ENCODE measurements around the gene HIVEP3.

HIVEP3 gene

DNA sequence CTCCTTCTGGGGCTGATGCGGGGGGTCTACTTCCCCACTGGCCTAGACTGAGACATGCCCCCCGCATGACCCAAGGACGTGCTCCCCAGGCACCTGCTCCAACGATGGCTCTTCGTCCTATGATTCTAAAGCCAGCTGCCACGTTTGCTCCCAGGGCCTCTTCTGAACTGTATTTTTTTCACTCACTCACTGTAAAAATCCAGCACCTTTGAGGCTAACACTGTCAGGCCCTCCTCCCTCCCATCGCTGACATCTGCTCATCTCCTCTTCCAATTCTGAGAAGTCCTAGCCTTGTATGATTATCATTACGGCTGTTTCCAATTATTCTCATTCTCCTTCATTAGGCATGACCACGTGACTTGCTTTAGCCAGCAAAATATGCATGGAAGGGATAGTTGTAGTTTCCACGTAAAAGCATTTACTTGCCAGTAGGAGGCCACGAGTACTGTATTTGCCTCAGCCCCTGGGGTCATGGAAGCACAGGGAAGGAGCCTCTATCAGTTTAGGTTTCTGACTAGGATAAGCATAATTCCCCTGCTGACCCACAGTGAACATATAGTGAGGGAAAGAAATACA is 415.1 kb downstream of the HIVEP3 start:
- DNase-seq, result no peak

DNA sequence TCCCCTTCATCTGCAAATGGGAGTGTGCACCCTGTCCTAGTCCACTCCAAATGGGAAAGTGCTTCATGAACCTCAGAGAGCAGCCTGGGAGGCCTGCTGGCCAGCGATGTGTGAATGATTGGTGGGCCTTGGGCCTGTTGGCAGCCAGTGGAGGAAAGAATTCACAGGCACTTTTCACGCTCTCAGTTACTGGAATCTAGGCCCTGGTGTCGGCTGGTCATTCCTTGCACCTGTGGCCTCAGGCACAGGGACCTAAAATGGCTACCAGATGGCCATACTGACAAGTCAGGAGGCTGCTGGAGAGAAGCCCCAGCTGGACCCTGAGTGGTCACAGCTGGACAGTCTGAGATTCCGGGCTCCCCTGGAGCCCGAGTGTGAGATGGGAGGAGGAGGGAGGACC is 415.8 kb downstream of the HIVEP3 start:
- DNase-seq, result peak; percentile 71

DNA sequence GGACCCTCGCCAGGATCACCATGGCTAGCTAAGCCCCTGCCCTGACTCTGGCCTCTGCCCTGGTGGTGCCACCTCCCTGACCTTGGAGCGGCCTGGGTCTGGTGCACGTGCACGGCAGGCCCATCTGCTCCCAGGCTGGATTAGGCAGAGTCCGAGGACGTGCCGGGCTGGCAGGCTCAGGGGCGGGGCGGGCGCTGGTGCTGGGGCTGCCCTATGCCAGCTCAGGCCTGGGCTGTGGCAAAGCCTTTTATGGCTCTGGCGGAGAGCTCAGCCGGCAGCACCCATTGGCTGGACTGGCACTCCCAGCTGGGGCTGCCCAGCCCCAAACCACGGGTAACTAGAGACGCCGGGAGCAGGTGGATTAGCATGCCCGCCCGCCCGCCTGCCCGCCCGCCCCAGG is 417.1 kb downstream of the HIVEP3 start:
- peak; percentile 77 for DNase-seq

DNA sequence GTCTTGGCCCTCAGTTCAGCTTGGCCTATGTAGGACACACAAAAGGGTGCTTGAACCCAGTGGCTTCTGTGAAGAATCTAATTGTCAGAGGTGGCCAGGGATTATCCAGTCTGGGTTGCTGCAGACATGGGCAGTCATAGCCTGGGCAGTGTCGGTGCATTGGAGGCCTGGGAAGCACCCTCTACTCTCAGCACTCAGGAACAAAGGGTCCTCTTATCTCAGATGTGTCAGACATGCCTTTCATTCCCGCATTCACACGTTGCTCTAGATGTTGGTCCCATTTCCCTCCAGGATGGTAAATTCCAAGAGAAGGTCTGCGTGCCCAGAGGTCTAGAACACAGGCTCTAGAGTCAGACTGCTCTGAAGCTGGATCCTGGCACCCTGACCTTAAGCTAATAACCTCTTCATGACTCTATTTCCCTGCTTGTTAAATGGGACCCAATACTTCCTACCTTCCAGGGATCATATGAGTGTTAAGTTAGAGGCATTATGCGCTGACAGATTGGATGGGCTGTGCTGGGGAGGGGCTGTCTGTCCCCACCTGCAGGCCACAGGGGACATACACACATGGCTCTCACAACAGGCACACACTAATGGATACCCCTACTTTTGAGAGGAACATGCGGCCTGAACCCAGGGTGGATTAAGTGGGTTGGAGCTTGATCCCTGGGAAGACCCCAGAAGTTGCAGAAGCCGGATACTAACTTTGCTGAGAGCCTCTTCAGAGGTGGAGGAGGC is 417.8 kb downstream of the HIVEP3 start:
- no peak for DNase-seq

DNA sequence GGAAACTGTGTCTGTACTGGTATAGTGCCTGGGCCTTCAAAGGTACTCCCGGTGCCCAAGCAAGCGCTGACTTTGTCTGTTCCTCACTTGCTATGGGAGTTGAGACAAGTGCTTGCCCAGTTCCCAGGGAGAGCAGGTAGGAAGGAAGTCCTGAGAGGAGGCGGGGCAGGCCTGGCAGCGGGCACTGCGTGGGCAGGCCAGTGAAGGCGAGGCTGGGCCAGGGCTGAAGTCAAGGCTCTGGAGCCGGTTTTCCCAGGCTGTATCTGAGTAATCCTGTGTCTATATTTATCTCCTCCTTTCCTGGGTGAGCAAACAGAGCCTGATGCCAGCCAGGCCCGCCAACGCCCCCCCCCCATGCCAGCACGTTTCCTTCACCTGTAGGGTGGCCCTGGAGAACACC is 418.3 kb downstream of the HIVEP3 start:
- no peak for DNase-seq

DNA sequence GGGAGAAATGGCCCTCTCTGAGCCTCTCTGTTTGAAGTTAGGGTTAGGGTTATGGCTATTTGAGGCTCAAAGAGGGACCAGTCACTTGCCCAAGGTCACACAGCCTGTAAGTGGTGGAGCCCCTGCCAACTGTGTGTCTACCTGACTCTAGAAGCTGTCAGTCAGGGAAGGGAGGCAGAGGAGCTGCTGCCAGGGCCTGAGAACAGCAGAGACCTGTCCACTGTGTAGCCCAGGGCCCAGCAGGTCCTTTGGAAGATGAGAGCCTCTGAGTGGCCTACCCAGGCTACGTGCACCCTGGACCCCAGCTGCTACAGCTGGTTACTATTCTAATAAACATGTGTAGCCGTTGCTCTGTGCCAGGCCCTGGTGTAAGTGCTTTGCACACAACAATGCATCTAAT is 419.1 kb downstream of the HIVEP3 start:
- no peak for DNase-seq

DNA sequence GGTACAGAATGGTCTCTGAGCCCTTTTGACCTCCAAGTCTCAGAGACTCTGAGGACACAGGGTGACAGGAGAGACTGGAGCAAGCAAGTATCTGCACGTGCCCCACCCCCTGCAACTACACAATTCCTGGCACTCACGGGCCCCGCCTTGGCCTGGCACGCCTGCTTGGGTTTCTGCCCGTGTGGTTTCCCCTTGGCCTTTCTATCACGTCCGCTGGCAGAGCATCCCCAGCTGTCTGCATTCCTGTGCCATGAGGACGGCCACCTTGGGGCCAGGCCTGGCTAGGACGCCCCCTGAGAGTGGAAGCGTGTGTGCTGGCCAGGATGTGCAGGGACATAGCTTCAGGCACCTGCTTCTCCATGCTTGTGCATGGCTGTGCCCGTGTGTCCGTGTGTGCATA is 419.9 kb downstream of the HIVEP3 start:
- peak; percentile 77 for DNase-seq

DNA sequence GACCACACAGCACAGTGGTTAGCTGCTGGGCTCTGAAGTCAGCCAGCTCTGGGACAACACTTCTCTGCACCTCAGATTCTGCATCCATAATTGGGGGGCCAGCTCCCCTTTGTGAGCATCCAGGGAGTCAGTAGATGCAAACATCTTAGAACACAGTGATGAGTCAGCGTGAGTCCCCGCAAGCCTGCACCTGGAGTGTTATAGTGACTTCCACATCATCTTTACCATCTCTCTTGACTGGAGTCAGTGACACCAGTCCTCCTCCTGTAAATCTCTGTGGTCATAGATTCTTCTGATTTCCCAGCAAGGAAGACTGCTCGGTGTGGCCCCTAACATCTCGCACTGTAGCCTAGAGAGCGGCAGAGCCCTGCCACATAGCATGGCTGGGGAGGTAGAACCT is 420.3 kb downstream of the HIVEP3 start:
- DNase-seq, result no peak

DNA sequence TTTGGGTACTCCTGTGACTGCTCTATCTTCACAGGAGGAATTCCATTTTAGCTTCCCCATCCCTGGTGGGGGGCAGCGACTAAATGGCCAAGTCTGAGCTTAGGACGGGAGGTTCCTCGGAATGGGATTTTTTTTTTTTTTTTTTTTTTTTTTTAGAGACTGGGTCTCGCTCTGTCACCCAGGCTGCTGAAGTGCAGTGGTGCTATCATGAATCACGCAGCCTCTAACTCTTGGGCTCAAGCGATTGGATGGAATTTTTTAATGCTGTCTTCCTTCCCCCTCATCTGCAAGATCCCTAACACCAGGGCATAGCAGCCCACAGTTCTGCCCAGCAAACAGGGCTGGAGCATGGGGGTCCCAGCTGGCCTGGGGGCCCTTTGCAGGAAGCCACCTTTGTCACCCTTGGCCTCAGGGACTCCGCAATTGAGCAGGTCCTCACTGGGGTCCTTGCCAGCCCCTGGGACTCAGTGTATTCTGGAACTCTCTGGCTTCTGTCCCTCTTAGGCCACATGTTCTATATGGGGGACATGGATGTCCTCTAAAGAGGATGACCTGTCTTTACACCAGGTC is 421.2 kb downstream of the HIVEP3 start:
- no peak for DNase-seq

DNA sequence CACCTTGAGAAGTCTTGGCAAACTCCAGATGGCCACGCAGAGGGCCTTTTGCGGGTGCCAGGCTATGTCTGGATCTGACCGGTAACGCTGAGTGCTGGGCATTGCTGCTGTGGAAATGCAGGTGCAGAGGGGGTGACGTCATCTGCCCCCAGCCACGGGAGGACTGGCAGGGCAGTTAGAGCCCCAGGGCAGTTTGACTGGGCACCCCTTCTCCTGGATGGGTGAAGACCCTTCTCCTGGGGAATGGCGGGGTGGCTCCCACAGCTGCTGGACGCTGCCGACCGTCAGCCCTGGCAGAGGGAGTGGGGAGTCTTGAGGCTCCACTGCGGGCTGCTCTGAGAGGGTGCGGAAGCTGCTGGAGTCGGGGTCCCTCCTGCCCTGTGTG is 421.7 kb downstream of the HIVEP3 start:
- DNase-seq, result no peak

DNA sequence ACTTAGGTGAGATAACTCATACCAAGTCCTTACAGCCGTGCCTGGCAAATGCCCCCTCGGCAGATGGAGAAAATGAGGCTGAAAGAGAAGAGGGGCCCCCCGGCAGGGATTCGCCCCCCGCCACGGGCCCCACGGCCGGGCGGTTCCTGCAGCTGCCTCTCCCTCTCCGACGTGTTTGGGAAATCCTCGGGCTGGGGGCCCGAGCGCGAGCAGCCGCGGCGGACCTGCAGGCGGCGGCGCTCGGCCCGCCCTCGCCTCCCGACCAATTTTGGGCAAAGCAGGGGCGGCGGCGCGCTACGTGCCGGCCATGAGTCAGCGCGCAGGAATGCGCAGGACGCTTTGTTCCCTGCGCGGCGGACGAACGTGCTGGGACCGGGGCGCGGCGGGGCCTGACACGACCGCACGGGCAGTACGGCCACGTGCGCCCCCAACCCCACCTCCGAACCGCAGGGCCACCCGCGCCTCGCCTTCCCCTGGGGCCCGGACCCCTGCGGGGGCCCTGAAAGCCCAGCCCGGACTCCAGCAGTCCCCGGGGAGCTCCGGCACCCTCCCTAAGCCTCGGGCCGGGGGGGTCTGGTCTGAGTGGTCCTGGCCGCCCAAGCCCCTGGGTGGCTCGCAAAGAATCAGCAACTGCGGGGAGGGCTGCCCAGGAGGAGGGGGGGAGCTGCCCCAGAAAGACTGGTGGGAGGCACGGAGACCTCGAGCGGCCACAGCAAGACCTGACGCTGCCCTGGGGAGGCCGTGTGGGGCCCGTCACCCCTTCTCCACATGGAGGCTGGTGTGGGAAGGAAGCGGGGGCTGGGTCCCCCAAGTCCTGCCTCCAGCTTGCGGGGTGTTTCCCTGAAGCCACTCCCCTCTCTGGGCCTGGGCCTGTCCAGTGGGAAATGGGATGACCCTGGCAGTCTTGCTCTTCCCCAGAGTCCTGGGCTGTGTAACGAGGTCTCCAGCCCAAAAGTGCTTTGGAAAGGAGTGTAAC is 422.4 kb downstream of the HIVEP3 start:
- DNase-seq, result peak; percentile 90

DNA sequence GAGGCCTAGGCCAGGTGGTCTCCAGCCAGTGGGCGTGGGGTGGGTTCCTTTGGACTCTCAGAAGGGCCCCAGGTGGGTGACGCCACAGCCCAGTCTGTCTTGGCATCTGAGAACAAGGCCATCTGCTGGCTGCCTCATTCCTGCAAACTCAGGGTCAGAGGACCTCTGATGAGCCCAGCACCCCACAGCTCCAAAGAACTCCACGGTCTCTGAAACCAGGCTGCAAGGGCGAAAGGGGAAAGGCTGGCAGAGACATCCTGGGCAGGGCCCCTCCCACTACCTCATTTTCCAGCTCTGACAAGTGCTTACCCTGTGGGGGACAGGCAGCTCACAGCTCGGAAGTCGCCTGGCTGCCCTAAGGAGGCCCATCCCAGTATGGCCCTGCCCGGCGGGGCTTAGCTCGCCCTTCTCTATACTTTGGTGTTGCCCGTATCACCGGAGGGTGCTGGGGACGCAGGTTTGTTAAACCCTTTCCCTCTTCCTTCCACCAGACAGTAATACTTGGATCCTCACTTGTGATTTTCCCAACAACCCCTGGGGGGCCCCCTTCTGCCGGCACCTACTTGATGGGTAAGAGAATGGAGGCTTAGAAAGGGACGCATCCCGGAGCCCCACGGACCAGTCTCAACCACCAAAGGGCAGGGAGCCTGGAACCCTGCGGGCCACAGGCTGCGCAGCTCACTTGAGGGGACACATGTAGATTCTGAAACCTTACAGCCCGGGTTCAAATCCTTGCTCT is 423.3 kb downstream of the HIVEP3 start:
- no peak for DNase-seq

DNA sequence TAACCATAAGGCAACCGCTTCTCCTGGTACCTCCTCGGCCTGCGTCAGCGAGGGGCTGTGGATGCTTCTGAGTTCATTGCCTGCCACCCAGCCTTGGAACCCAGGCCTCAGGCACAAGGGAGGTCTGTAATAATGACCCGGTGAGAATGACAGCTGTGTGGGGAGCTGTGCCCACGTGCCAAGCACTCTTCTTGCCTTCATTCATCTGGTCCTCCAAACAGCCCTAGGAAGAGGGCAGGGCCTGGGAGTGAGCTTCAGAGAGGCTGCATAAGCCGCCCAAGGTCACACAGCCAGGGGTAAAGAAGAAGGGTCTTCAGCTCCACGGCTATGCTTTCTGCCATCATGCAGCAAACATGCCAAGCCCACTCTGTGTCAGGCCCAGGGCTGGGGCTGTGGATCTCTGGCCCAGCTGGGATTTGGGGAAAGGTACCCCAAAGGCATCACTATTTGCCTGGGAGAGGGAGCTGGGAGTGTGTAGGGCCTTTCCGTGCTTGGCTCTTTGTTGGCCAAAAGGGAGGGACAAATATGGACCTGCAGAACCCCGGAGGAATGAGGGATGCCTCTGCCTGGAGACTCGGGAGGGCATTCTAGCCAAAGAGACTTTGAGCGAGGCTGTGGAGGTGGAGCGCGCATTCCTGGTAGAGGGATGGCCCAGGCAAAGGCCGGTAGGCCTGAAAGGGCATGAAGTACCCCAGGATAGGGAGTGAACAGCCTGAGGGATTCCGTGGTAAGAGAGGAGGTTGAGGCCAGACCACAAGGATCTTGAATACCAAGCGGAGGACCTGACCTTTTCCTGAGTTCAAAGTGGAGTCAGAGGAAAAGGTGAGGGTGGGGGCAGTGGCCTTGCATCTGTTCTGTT is 424.1 kb downstream of the HIVEP3 start:
- DNase-seq, result no peak

DNA sequence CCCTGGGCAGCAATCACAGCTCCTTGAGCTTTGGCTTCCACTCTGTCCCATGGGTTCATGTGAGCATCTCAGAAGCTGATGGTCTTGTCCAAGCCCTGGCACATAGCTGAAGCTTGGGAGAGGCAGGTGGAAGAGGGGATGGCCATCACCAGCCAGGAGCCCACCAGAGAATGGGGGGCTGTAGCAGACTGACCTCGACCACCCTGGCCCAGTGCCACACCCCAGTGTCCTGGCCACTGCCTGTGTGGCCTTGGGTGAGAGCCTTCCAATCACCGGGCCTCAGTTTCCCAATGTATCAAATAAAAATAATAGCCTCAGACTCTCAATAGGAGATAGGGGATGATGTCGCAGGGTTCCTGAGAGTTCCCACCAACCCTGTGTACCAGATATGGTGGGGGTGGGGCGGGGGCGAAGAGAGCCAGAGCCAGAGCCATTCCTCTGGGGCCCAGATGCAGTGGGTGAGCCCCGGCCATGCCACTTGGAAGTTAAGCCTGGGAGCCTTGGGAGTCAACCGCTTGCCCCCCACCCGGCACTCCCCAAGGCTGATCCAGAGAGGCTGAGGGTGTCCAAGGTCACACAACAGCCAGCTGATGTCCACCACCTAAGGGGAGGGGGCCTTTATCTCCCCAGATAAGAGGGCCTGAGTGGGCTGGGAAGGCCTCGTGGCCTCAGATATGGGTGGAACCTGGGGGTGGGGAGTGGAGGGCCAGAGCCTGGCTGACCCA is 424.9 kb downstream of the HIVEP3 start:
- DNase-seq, result no peak

DNA sequence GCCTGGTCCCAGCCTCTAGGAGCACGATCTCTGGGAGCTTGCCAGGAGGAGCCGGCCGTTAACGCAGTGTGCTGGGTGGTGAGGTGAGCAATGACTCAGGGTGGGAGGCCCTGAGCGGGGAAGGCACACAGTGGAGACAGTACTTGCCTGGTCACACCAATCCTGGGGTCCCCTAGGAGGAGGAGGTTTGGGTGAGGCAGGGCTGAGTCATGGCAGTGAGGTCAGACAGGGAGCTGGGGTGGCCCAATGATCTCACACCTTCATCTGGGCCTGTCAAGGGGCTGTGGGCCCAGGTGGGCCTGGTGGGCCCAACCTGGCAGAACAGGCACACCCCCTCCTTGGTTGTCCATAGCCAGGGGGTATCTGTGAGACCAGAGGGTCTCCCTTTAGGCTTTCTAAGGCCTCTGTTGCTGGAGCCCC is 425.6 kb downstream of the HIVEP3 start:
- DNase-seq, result no peak

DNA sequence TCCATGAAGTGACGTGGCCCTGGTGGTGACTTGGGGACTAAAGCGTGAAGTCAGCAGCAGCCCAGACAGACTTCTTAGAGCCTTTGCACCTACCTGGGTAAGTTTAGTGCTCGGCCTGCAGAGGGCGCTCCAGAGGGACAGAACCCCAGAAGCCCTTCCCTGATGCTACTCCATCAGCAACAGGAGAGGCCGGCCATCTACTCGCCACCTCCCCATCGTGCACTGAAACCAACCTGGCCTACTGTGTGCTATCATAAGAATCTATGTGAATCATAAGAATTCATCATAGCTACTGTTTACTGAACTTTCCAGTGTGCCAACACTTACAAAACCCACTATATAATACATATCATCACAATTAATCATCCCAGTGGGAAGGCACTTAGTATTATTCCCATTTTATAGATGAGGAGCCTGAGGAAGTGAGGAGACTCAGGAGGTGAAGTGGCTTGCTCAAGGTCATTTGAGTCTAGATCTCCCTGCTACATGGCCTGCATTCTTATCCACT is 426.3 kb downstream of the HIVEP3 start:
- no peak for DNase-seq

DNA sequence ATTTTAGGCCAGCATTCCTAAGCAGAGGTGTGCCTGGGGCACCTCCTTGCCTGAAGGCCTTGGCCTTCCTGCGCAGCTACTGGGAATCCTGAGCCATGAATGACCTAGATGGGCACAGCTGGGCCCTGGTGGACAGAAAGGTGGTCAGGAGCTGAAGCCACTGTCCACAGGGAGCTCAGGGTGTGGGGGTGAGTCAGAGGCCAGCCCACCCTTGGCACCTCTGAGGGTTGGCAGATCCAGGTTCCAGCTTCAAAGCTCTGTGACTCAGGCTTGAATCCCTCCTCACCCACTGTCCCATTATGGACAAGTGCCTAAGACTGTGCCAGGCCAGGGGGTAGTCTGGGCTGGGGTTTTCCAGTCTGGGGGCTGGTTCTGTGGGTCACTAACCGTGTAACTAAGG is 427.8 kb downstream of the HIVEP3 start:
- DNase-seq, result no peak

DNA sequence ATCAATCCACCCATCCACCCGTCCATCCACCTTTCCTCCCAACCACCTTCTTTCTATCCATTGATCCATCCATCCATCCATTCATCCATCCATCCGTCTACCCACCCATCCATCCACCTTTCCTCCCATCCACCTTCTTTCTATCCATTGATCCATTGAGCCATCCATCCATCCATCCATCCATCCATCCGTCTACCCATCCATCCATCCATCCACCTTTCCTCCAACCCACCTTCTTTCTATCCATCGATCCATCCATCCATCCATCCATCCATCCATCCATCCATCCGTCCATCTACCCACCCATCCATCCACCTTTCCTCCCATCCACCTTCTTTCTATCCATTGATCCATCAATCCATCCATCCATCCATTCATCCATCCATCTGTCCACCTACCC is 429.2 kb downstream of the HIVEP3 start:
- DNase-seq, result no peak

DNA sequence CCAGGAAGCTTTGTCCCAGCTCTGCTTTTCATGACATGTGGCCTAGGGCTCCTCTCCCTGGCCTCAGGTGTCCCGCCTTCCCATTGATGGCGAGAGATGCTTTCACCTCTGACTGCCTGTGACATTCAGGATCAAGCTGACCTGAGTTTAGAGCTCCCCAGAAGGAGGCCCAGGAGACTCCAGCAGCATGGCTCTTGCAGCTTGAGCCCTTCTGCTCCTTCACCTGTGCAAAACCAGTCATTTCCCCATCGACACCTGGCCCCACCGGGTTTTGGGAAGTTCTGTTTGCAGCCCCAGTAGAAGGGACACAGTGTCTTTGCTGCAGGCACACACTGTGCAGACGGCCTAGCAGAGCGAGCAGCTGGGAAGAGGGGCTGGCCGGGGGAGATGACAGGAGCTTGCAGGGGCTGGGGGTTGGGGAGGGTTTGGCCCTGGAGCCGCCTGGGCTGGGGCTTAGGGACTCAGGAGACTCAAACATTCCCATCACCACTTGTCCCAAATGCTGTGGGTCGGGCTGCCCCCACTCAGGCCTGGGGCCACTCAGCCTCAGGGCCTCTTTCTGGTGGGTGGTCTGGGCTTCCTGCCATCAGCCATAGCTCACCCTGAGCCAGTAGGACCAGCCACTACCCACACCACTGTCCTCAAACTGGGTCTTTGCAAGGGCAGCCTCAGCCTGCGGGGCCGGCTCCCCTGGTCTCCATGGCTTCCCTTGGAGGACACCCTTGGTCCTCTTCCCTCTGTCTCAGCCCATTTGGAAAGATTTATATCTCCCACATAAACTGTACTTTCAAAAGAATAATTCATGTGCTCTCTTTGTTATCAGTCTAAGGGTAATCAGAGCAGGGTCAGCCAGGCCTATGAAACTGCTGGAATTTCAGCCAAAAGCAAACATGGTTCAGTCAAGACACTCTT is 430.4 kb downstream of the HIVEP3 start:
- DNase-seq, result no peak

Data from femur (tissue), 1 donor.